Keratinocyte (primary cell): Measurements from ENCODE around the gene CYP4V2. TPM values are rescaled to one million over a fixed set of nuclear protein-coding genes. Genes with fewer than 3 reads are reported as not detected.

ENCODE experiments used
- DNase-seq: peaks from one replicate; pipeline ENCODE4 v3.0.0-alpha.2; 2011; ENCODE audit warnings: low read depth, missing footprints, low spot score
- FAIRE-seq: peaks from 2 replicates; lab custom pipeline; 2011; peaks lifted over from hg19 to GRCh38; lab: Jason Lieb, UNC
- H2AFZ ChIP-seq: 2 replicates; pipeline ENCODE4 v1.6.0; 2012; ENCODE audit warnings: low read length, control low read depth, inconsistent platforms; ENCODE audit not compliant: control insufficient read depth
- H3K27ac ChIP-seq: 2 replicates; pipeline ENCODE4 v1.5.1; 2011; ENCODE audit warnings: low read length; ENCODE audit not compliant: control insufficient read depth, insufficient read depth
- H3K27me3 ChIP-seq: 3 replicates; pipeline ENCODE4 v1.6.0; 2011; ENCODE audit warnings: low read length; ENCODE audit not compliant: control insufficient read depth, insufficient read depth; ENCODE audit errors: extremely low read depth
- H3K36me3 ChIP-seq, 2 experiments: 2 replicates in 1 of 2; 3 replicates in 1 of 2; pipeline ENCODE4 v1.5.1; 2011; ENCODE audit warnings: low read length in 2 of 2, mild to moderate bottlenecking in 1 of 2; ENCODE audit not compliant: control insufficient read depth in 2 of 2, insufficient read depth in 2 of 2; ENCODE audit errors: extremely low read depth in 1 of 2
- H3K4me1 ChIP-seq: 3 replicates; pipeline ENCODE4 v1.5.1; 2011; ENCODE audit warnings: low read length; ENCODE audit not compliant: control insufficient read depth, insufficient read depth; ENCODE audit errors: extremely low read depth
- H3K4me2 ChIP-seq: 3 replicates; pipeline ENCODE4 v1.6.0; 2011; ENCODE audit warnings: low read depth, low read length; ENCODE audit not compliant: control insufficient read depth, insufficient read depth; ENCODE audit errors: extremely low read depth
- H3K4me3 ChIP-seq, 3 experiments: fragments of 200-600 bp in 1 of 3; sonication (generic) in 1 of 3; 2 replicates in 2 of 3; 3 replicates in 1 of 3; pipeline ENCODE4 v1.5.1; 2011 to 2016; ENCODE audit warnings: low read length in 3 of 3, mild to moderate bottlenecking in 3 of 3, control low read depth in 2 of 3, inconsistent platforms in 1 of 3, low read depth in 1 of 3, mixed read lengths in 1 of 3, mixed run types in 1 of 3, moderate library complexity in 1 of 3; ENCODE audit not compliant: control insufficient read depth in 2 of 3, insufficient read depth in 2 of 3; ENCODE audit errors: extremely low read depth in 1 of 3
- H3K79me2 ChIP-seq: 2 replicates; pipeline ENCODE4 v1.6.0; 2012; ENCODE audit warnings: low read length; ENCODE audit not compliant: control insufficient read depth, insufficient read depth
- H3K9ac ChIP-seq: 3 replicates; pipeline ENCODE4 v1.6.0; 2011; ENCODE audit warnings: low read length; ENCODE audit not compliant: control insufficient read depth, insufficient read depth; ENCODE audit errors: extremely low read depth
- H3K9me1 ChIP-seq: 3 replicates; pipeline ENCODE4 v1.6.0; 2011; ENCODE audit warnings: low read length; ENCODE audit not compliant: control insufficient read depth, insufficient read depth; ENCODE audit errors: extremely low read depth
- H3K9me3 ChIP-seq: 2 replicates; pipeline ENCODE4 v1.5.1; 2012; ENCODE audit warnings: low read depth, low read length; ENCODE audit not compliant: control insufficient read depth
- H4K20me1 ChIP-seq: 3 replicates; pipeline ENCODE4 v1.6.0; 2011; ENCODE audit warnings: low read length; ENCODE audit not compliant: control insufficient read depth, insufficient read depth; ENCODE audit errors: extremely low read depth
- CTCF ChIP-seq, 3 experiments: IDR thresholded peaks in 1 of 3; conservative IDR thresholded peaks in 1 of 3; optimal IDR thresholded peaks in 1 of 3; 2 replicates in 2 of 3; 3 replicates in 1 of 3; pipeline versions ENCODE3 to v1.5.1; 2011; ENCODE audit warnings: low read length in 3 of 3, mild to moderate bottlenecking in 3 of 3, moderate library complexity in 2 of 3, control low read depth in 1 of 3, inconsistent platforms in 1 of 3; ENCODE audit not compliant: insufficient read depth in 2 of 3; ENCODE audit errors: extremely low read depth in 1 of 3
- EZH2 ChIP-seq: IDR thresholded peaks from one replicate; pipeline ENCODE4 v1.6.1; 2012; ENCODE audit warnings: inconsistent platforms, mild to moderate bottlenecking, low read length, moderate library complexity
- dilution Hi-C: fragments of 300-500 bp; cut with MboI; formaldehyde crosslinking; loops from one replicate; pipeline ENCODE4 v1.7.0; 2020; ENCODE audit warnings: low sequenced_read_pairs; ENCODE audit not compliant: extremely low pct_ligation_motif_present
- polyA plus RNA-seq, 5 experiments: library from polyadenylated mRNA; depleted of rRNA in 3 of 5; stranded (reverse) in 3 of 5; stranded (forward) in 1 of 5; unstranded in 1 of 5; fragments of >200 nt; gene quantifications; 1 replicate in 1 of 5; 2 replicates in 3 of 5; 3 replicates in 1 of 5; pipeline versions ENCODE4 v1.2.1 to v1.2.3, GENCODE V29; 2011 to 2012; ENCODE audit warnings: missing spikeins in 2 of 5, low read depth in 1 of 5, low replicate concordance in 1 of 5

Gene CYP4V2
- polyA plus RNA-seq, 1 donor (not counting 4 experiments of a cell fraction or from before 2014, with no cell fraction given) = 8.8 TPM

- no peak overlapping the region for H3K4me3 ChIP-seq
- H4K20me1 ChIP-seq = no peaks in the 10 kb centered on the region
- no peaks in the 10 kb centered on the region for H3K4me1 ChIP-seq
- TF ChIP-seq EZH2 = no peak
- no peak overlapping the region for H2AFZ ChIP-seq
- H3K9me3 ChIP-seq = no peaks in the 10 kb centered on the region
- dilution Hi-C loops = no loop called here
- H3K9ac ChIP-seq = no peak overlapping the region
- no peaks in the 10 kb centered on the region for H3K36me3 ChIP-seq
- no peak overlapping the region for H3K4me2 ChIP-seq
- no peaks in the 10 kb centered on the region for H3K79me2 ChIP-seq
- no peak overlapping the region for H3K27ac ChIP-seq
- FAIRE-seq = no peak
- no peak for DNase-seq
- H3K27me3 ChIP-seq = no peaks in the 10 kb centered on the region
- no peaks in the 10 kb centered on the region for H3K9me1 ChIP-seq
Observed at GRCh38 chr4:186258216-186258811, 66.9 kb downstream of the CYP4V2 start.

GRCh38 chr4:186260117-186260503 lies 68.7 kb downstream of the CYP4V2 start:
- no peaks in the 10 kb centered on the region for H3K4me1 ChIP-seq
- no peak overlapping the region for H3K4me3 ChIP-seq
- no peak overlapping the region for H3K4me2 ChIP-seq
- FAIRE-seq (no peak), DNase-seq (no peak)
- no peak overlapping the region for H3K27ac ChIP-seq
- no peaks in the 10 kb centered on the region for H3K27me3 ChIP-seq
- no peaks in the 10 kb centered on the region for H3K9me3 ChIP-seq
- no peak overlapping the region for H3K9ac ChIP-seq
- H3K36me3 ChIP-seq = no peaks in the 10 kb centered on the region
- dilution Hi-C loops = no loop called here
- H2AFZ ChIP-seq = no peak overlapping the region
- no peaks in the 10 kb centered on the region for H3K79me2 ChIP-seq
- TF ChIP-seq CTCF (optimal IDR thresholded peaks at IDR 0.05 in 1 of 3, IDR thresholded peaks at IDR 0.05 in 1 of 3, conservative IDR thresholded peaks at IDR 0.05 in 1 of 3; ENCODE audit: extremely low read depth in 1 of 3, insufficient read depth in 2 of 3, low read length in 3 of 3) (no peak), EZH2 (no peak)
- no peaks in the 10 kb centered on the region for H3K9me1 ChIP-seq
- no peaks in the 10 kb centered on the region for H4K20me1 ChIP-seq

Other genes starting within 250 kb of the CYP4V2 start
- 5.6 to 9.3 TPM (median 8.8 TPM) in 3 replicates for gene TLR3, start 122.4 kb upstream of the CYP4V2 start, polyA plus RNA-seq
- 0.41 to 0.68 TPM (median 0.66 TPM) in 3 replicates for gene FAM149A, start 86.9 kb upstream of the CYP4V2 start, polyA plus RNA-seq
- 0.04 TPM in 2 of 3 replicates, not detected in the other for gene KLKB1, start 35.9 kb downstream of the CYP4V2 start, polyA plus RNA-seq
- not detected in 3 replicates for gene F11, start 74.6 kb downstream of the CYP4V2 start, polyA plus RNA-seq